Neutrophil (primary cell): ENCODE data around the gene DSP.

Experiments
- H3K27ac ChIP-seq: fragments of 200-600 bp; sonication (generic); 2 replicates; pipeline ENCODE4 v1.5.1; 2016; ENCODE audit warnings: mild to moderate bottlenecking, moderate library complexity
- H3K27me3 ChIP-seq: fragments of 200-600 bp; sonication (generic); 2 replicates; pipeline ENCODE4 v1.6.0; 2016; ENCODE audit warnings: mild to moderate bottlenecking
- H3K36me3 ChIP-seq: fragments of 200-600 bp; sonication (generic); 2 replicates; pipeline ENCODE4 v1.5.1; 2017
- H3K4me1 ChIP-seq, 2 experiments: fragments of 200-600 bp in 1 of 2; sonication (generic) in 1 of 2; 1 replicate in 1 of 2; 2 replicates in 1 of 2; pipeline versions ENCODE4 v1.5.1 to v1.6.1; 2013 to 2016; ENCODE audit warnings: low read depth in 1 of 2, low read length in 1 of 2, mild to moderate bottlenecking in 1 of 2, moderate library complexity in 1 of 2; ENCODE audit not compliant: control insufficient read depth in 1 of 2, insufficient read depth in 1 of 2
- H3K4me3 ChIP-seq, 2 experiments: fragments of 200-600 bp in 1 of 2; sonication (generic) in 1 of 2; 1 replicate in 1 of 2; 2 replicates in 1 of 2; pipeline ENCODE4 v1.5.1; 2013 to 2016; ENCODE audit warnings: low read depth in 1 of 2, low read length in 1 of 2, mild to moderate bottlenecking in 1 of 2, moderate library complexity in 1 of 2
- H3K9me3 ChIP-seq: fragments of 200-600 bp; sonication (generic); 2 replicates; pipeline ENCODE4 v1.5.1; 2016
- CTCF ChIP-seq: fragments of 200-600 bp; sonication (generic); IDR thresholded peaks from 2 replicates; pipeline ENCODE4 v1.5.1; 2016; ENCODE audit warnings: antibody characterized with exemption

Gene DSP

GRCh38 chr6:7544597-7544996, 3.1 kb downstream of the DSP start:
- Histone ChIP-seq H3K27ac (no peak overlapping the region), H3K9me3 (no peaks in the 10 kb centered on the region), H3K36me3 (no peaks in the 10 kb centered on the region), H3K4me3 (no peak overlapping the region), H3K4me1 (peaks cover 20 to 25% of the 10 kb centered on the region in 2 experiments), H3K27me3 (peaks cover 100% of the 10 kb centered on the region)
- no peak for TF ChIP-seq CTCF

GRCh38 chr6:7545316-7546019, 4.0 kb downstream of the DSP start:
- H3K27me3 ChIP-seq: peaks cover 100% of the 10 kb centered on the region
- TF ChIP-seq CTCF: no peak
- no peaks in the 10 kb centered on the region for H3K36me3 ChIP-seq
- H3K9me3 ChIP-seq: no peaks in the 10 kb centered on the region
- peaks cover 20 to 25% of the 10 kb centered on the region in 2 experiments for H3K4me1 ChIP-seq
- no peak overlapping the region for H3K4me3 ChIP-seq
- H3K27ac ChIP-seq: no peak overlapping the region

GRCh38 chr6:7546020-7546369, 4.5 kb downstream of the DSP start:
- H3K4me3 ChIP-seq: no peak overlapping the region
- peaks cover 100% of the 10 kb centered on the region for H3K27me3 ChIP-seq
- H3K27ac ChIP-seq: no peak overlapping the region
- no peak for TF ChIP-seq CTCF
- peaks cover 18 to 21% of the 10 kb centered on the region in 2 experiments for H3K4me1 ChIP-seq
- no peaks in the 10 kb centered on the region for H3K9me3 ChIP-seq
- H3K36me3 ChIP-seq: no peaks in the 10 kb centered on the region

- no peak overlapping the region for H3K4me3 ChIP-seq
- peaks cover 100% of the 10 kb centered on the region for H3K27me3 ChIP-seq
- no peak for TF ChIP-seq CTCF
- no peak overlapping the region for H3K27ac ChIP-seq
- H3K36me3 ChIP-seq: no peaks in the 10 kb centered on the region
- peaks cover 15 to 17% of the 10 kb centered on the region in 2 experiments for H3K4me1 ChIP-seq
- H3K9me3 ChIP-seq: no peaks in the 10 kb centered on the region
Measured at GRCh38 chr6:7546383-7546782, 4.9 kb downstream of the DSP start.

GRCh38 chr6:7546896-7547295, 5.4 kb downstream of the DSP start:
- H3K9me3 ChIP-seq: no peaks in the 10 kb centered on the region
- no peak overlapping the region for H3K4me3 ChIP-seq
- no peaks in the 10 kb centered on the region for H3K36me3 ChIP-seq
- no peak for TF ChIP-seq CTCF
- H3K27ac ChIP-seq: no peak overlapping the region
- peaks cover 10 to 12% of the 10 kb centered on the region in 2 experiments for H3K4me1 ChIP-seq
- H3K27me3 ChIP-seq: peaks cover 100% of the 10 kb centered on the region
